CD4-positive, alpha-beta T cell treated with Interleukin-2 at 100 ng/mL for 4 hours (primary cell): ENCODE data around the gene CNNM1.

Source experiments
- DNase-seq: peaks from one replicate; pipeline ENCODE4 v3.0.0-alpha.2; 2020; ENCODE audit warnings: low spot score

CNNM1 gene

DNA sequence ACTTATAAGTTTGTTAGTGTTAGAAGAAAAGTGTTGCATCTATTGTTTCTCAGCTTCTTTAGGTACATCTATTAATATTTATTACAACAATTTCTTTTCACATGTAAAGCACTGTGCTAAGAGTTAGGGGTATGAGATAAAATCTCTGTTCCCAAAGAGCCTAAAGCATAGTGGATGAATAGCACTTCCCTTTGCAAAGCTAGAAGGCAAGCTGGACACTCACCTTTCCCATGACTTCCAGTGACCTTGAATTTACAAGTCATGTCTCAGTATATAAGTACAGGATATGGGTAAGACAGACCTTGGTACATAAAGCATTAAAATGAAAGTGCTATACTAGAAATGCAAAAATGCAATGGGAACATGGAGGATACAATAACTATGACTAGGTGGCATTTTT is 8.7 kb downstream of the CNNM1 start:
- DNase-seq, result no peak

- DNase-seq, result no peak
These were observed 9.9 kb downstream of the CNNM1 start for GRCh38 chr10:99339077-99339476.

DNA sequence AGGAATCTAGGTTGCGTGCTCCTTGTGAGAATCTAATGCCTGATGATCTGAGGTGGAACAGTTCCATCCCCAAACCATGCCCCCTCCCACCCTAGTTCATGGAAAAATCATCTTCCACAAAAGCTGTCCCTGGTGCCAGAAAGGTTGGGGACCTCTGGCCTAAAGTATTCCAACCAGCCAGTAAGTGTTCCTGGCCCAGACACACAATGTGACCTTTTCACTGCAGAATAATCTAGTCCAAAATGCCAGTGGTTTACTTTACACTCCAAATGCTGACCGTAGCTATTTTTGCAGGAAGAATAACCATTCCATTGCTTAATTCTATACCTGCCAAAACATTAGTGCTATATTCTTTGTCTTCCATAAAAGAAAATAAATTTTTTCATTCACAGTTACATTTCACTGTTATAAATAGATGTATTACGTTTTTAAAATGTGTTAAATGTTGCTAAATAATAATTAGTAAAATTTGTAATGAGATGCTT is 10.4 kb downstream of the CNNM1 start:
- DNase-seq, result no peak

- DNase-seq, result no peak
These were observed 11.5 kb downstream of the CNNM1 start for GRCh38 chr10:99340650-99341049.

DNA sequence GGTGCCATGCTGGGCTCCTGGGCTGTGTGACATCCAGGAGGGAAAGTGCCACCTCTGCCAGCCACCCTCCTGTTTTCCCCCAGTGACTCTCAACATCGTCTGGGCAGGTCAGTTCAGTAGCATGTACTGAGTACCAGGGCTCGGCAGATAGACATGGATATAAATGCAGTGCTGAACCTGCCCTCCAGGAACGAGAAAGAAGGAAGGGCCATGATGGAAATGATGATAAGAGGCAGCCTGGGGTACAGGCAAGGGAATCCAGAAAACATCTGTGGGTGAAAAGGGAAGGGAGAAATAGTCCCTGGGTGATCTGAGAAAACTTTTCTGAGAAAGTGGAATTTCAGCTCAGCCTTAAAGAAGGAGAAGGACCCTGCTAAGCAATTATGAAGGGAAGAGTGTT is 12.1 kb downstream of the CNNM1 start:
- no peak for DNase-seq

- no peak for DNase-seq
These were observed 12.8 kb downstream of the CNNM1 start for GRCh38 chr10:99341860-99342490.

GRCh38 chr10:99343262-99343661 is 14.1 kb downstream of the CNNM1 start:
- DNase-seq, result no peak

- DNase-seq, result no peak
These were observed 15.6 kb downstream of the CNNM1 start for GRCh38 chr10:99344715-99345114.

- DNase-seq, result no peak
These were observed 16.2 kb downstream of the CNNM1 start for GRCh38 chr10:99345350-99345749.

DNA sequence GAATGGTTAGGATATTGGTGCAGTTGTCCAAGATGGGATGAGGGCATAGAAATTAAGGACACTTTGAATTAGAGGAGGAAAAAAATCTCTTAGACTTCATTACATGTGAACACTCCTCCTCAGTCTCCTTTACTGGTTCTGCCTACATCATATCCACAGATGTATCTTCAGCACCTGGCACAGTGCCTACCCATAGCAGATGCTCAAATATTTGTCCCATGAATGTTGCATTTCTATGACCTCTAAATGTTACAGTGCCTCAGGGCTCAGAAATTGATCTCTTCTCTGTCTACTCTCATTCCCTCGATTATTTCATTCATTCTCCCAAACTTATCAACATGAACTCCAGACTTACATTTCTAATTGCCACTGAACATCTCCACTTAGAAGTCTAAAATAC is 17.1 kb downstream of the CNNM1 start:
- no peak for DNase-seq

GRCh38 chr10:99347672-99348071 is 18.5 kb downstream of the CNNM1 start:
- no peak for DNase-seq

DNA sequence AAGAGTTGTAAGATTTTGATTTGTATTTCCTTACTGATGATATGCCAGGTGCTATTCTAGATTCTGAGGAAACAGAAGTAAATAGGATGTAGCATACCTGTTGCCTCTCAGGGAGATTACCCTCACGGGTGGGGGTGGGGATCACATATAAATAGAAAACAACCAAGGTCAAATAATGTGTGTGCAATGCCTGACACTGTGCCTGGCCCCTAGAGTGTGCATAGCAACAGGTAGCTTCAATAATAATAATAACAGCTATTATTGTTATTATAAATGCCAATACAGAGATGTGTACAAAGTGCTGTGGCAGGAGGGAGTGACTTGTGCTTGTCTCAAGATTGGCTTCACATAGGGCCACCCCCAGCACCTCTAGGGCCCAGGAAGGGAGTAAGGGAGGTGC is 24.0 kb downstream of the CNNM1 start:
- no peak for DNase-seq

- DNase-seq, result no peak
These were observed 28.5 kb downstream of the CNNM1 start for GRCh38 chr10:99357691-99358090.

- DNase-seq, result no peak
These were observed 28.9 kb downstream of the CNNM1 start for GRCh38 chr10:99358101-99358500.

DNA sequence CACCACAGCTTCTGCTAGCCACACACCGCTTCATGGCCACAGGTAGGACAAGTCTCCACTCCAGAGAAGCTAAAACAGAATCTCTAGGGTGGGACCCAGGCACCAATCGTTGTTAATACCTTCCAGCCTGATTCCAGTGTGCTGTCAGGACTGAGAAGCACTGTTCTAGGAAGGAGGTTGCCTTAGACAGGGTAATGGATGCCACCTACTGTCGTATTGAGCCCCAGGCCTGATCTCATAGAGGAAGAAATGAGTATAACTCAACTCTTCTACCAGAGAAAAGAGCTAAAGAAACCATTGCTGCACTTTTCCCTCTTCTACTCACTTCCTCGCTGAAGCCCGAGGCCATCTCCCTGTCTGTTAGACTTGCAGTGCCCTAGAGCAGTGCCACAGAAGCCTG is 31.8 kb downstream of the CNNM1 start:
- DNase-seq, result no peak

DNA sequence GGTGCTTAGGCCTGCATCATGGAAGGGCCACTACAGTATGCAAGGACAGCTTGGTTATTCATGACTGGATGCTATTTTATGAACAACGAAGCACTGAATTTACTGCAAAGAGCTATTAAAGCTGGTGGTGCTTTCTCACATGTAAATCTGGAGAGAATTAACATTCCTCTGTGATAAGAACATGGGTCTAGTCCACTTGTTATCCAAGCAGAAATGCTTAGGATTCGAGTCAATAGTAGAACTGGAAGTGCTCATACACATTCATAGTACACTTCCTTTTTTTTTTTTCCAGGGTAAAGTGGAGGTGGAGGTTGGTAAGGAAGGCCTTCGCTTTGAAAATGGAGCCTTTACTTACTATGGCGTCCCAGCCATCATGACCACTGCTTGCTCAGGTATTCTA is 35.0 kb downstream of the CNNM1 start:
- DNase-seq, result no peak

DNA sequence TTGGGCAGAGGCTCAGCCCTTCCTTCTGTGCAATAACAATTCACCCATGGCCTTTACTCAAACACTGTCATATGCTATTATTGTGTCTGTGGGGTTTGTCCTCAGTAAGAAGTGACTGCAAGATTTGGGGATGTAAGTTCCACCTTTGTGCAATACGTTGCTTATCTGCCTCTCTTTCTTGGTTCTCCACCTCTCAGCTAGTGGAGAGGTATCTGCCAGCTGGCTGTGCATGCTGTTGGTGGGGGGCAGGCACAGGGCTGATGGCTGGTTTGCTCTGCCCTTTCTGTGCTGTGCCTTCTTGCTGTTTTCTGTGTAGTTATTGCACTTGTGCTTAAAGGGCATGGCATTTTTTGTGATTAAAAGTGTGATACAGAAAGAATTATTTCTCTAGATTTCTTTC is 36.2 kb downstream of the CNNM1 start:
- no peak for DNase-seq

DNA sequence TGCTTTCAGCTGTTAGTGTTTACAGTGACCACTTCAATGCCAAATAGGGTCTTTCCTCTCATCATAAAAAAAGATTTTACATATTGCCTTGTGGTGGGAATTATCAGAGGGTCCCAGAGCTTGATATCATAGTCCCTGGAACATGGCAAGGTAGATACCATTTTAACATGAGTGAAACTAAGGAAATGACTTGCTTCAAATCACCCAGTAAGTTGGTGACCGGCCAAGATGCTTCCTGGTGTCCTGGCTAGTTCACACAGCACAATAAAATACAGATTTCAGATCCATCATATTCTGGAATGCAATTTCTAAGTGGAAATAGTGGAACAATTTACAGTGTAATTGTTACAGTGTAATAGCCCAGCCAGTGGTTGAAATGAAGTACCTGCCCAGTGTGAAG is 36.6 kb downstream of the CNNM1 start:
- DNase-seq, result no peak

- no peak for DNase-seq
These were observed 37.5 kb downstream of the CNNM1 start for GRCh38 chr10:99366666-99367065.

GRCh38 chr10:99368646-99369045 is 39.5 kb downstream of the CNNM1 start:
- no peak for DNase-seq

- no peak for DNase-seq
These were observed 40.0 kb downstream of the CNNM1 start for GRCh38 chr10:99369126-99369525.

DNA sequence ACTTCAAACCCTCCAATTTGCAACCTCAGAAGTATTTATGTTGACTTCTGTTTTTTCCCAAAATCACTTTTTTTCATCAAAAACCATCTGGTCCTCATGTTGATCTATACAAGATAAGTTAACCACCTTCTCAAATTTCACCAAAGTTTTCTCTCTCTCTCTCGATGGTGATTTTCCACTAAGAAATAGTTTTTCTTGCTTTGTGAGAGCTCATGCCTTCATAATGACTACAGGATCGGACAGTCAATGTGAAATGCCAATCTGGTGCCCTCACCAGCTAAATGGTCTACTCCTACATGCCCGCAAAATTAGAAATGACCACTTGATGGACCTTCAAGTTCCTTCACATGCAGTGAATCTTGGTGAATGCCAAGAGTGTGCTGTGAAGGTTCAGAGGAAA is 40.4 kb downstream of the CNNM1 start:
- DNase-seq, result no peak

- no peak for DNase-seq
These were observed 41.8 kb downstream of the CNNM1 start for GRCh38 chr10:99370993-99371392.

DNA sequence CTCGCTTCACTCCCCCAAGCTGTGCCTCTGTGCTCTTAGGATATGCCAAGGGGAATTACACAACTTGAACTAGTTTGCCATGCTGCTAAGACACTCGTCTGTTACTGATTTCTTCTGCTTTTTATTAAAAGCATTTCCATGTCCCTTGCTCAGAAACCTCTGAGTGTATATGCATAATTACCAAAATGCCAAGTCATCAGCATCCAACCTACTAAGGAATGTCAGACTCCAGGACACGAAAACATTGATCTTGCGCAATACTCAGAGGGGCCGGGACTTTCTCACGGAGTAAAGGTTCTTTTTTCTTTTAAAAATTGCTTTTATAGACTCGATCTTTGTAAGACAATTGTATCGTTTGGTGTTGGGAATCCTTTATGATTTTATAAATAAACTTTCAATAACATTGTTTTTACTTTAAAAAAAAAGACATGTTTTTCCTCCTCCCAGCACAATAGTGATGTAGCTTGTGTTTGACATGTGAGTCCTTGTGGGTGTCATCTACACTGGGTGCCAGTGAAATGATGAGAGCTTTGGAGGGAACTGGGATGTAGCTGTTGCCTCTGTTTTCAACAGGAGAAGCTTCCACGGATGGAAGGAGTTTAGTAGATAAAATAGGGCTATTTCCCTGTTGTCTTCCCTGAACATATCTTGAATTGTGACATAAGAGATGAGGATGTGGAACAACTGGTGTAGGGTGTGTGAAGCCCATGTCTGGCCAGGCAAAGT is 43.6 kb downstream of the CNNM1 start:
- no peak for DNase-seq
